ENCODE results near the gene LUM.

LUM gene

GRCh38 chr12:91100906-91101305, 10.4 kb downstream of the LUM start:
- no peaks in the 10 kb centered on the region for H3K9me3 ChIP-seq (ENCODE audit: insufficient read depth, low read length)
- no peak for DNase-seq (ENCODE audit: low read depth, low spot score)
- H3K27me3 ChIP-seq (ENCODE audit: insufficient read depth, insufficient read length): no peaks in the 10 kb centered on the region
- H3K4me1 ChIP-seq (ENCODE audit: insufficient read depth, insufficient read length): no peaks in the 10 kb centered on the region
- H3K9ac ChIP-seq (ENCODE audit: insufficient read length, low read depth): no peak overlapping the region
- TF ChIP-seq ZNF274 (IDR thresholded peaks at IDR 0.05; ENCODE audit: low read depth, low read length) (no peak), SUZ12 (IDR thresholded peaks at IDR 0.05; ENCODE audit: extremely low read depth, insufficient read depth, insufficient read length) (no peak)
- no peaks in the 10 kb centered on the region for H3K36me3 ChIP-seq (ENCODE audit: insufficient read depth, insufficient read length, low read length)
- no peak overlapping the region for H3K4me3 ChIP-seq (ENCODE audit: insufficient read length, low read depth)

DNA sequence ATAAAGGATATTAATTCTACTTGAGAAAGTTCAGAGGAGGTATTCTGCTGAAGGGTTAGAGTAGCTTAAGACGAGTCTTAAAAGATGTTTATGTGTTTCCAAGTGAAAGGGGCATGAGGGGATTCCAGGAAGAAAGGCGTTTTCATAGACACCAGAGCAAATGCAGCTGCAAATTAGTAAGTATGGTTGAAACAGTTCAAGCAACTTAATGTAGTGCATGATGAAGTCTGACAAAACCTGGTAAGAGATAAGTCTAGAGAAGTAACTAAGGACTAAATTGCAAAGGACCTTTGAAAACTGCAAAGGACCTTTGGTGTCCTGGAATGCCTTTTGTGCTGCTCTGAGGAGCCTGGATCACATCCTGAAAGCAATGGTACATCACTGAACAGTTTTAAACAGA, 11.5 kb downstream of the LUM start:
- H3K4me1 ChIP-seq (ENCODE audit: insufficient read depth, insufficient read length): no peaks in the 10 kb centered on the region
- TF ChIP-seq ZNF274 (IDR thresholded peaks at IDR 0.05; ENCODE audit: low read depth, low read length) (no peak), SUZ12 (IDR thresholded peaks at IDR 0.05; ENCODE audit: extremely low read depth, insufficient read depth, insufficient read length) (no peak), YY1 (IDR thresholded peaks at IDR 0.05; ENCODE audit: insufficient read depth, insufficient read length) (no peak)
- no peak overlapping the region for H3K9ac ChIP-seq (ENCODE audit: insufficient read length, low read depth)
- H3K27me3 ChIP-seq (ENCODE audit: insufficient read depth, insufficient read length): no peaks in the 10 kb centered on the region
- H3K4me3 ChIP-seq (ENCODE audit: insufficient read length, low read depth): no peak overlapping the region
- no peaks in the 10 kb centered on the region for H3K36me3 ChIP-seq (ENCODE audit: insufficient read depth, insufficient read length, low read length)
- H3K9me3 ChIP-seq (ENCODE audit: insufficient read depth, low read length): no peaks in the 10 kb centered on the region
- no peak for DNase-seq (ENCODE audit: low read depth, low spot score)

DNA sequence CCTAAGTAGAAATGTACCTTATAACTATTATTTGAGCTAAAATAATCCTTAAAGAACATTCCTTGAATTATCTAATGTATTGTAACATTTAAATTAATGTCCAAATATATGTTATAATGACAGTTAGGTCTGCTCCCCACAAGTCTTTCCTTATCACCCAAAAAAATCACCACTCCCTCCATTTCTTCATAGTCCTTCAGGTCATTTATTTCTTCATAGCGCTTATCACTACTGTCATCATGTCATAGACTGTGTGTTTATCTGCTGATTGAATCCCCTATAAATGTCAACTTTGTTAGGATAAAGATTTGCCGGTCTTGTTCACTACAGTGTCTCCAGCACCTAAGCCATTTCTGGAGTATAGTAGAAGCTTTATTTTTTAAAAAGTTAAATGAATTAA, 12.0 kb downstream of the LUM start:
- Histone ChIP-seq H3K36me3 (ENCODE audit: insufficient read depth, insufficient read length, low read length) (no peaks in the 10 kb centered on the region), H3K4me3 (ENCODE audit: insufficient read length, low read depth) (no peak overlapping the region), H3K4me1 (ENCODE audit: insufficient read depth, insufficient read length) (no peaks in the 10 kb centered on the region), H3K9ac (ENCODE audit: insufficient read length, low read depth) (no peak overlapping the region), H3K27me3 (ENCODE audit: insufficient read depth, insufficient read length) (no peaks in the 10 kb centered on the region), H3K9me3 (ENCODE audit: insufficient read depth, low read length) (no peaks in the 10 kb centered on the region)
- TF ChIP-seq YY1 (IDR thresholded peaks at IDR 0.05; ENCODE audit: insufficient read depth, insufficient read length) (no peak), ZNF274 (IDR thresholded peaks at IDR 0.05; ENCODE audit: low read depth, low read length) (no peak), SUZ12 (IDR thresholded peaks at IDR 0.05; ENCODE audit: extremely low read depth, insufficient read depth, insufficient read length) (no peak)
- no peak for DNase-seq (ENCODE audit: low read depth, low spot score)

- Histone ChIP-seq H3K4me3 (ENCODE audit: insufficient read length, low read depth) (no peak overlapping the region), H3K9me3 (ENCODE audit: insufficient read depth, low read length) (no peaks in the 10 kb centered on the region), H3K36me3 (ENCODE audit: insufficient read depth, insufficient read length, low read length) (no peaks in the 10 kb centered on the region), H3K27me3 (ENCODE audit: insufficient read depth, insufficient read length) (no peaks in the 10 kb centered on the region), H3K9ac (ENCODE audit: insufficient read length, low read depth) (no peak overlapping the region), H3K4me1 (ENCODE audit: insufficient read depth, insufficient read length) (no peaks in the 10 kb centered on the region)
- no peak for TF ChIP-seq SUZ12 (IDR thresholded peaks at IDR 0.05; ENCODE audit: extremely low read depth, insufficient read depth, insufficient read length)
- no peak for TF ChIP-seq YY1 (IDR thresholded peaks at IDR 0.05; ENCODE audit: insufficient read depth, insufficient read length)
- no peak for TF ChIP-seq ZNF274 (IDR thresholded peaks at IDR 0.05; ENCODE audit: low read depth, low read length)
- DNase-seq (ENCODE audit: low read depth, low spot score): no peak
Measured at GRCh38 chr12:91098941-91099340, 12.4 kb downstream of the LUM start.

- H3K9ac ChIP-seq (ENCODE audit: insufficient read length, low read depth): no peak overlapping the region
- no peaks in the 10 kb centered on the region for H3K4me1 ChIP-seq (ENCODE audit: insufficient read depth, insufficient read length)
- no peak overlapping the region for H3K4me3 ChIP-seq (ENCODE audit: insufficient read length, low read depth)
- no peak for TF ChIP-seq ZNF274 (IDR thresholded peaks at IDR 0.05; ENCODE audit: low read depth, low read length)
- TF ChIP-seq SUZ12 (IDR thresholded peaks at IDR 0.05; ENCODE audit: extremely low read depth, insufficient read depth, insufficient read length): no peak
- TF ChIP-seq YY1 (IDR thresholded peaks at IDR 0.05; ENCODE audit: insufficient read depth, insufficient read length): no peak
- no peaks in the 10 kb centered on the region for H3K27me3 ChIP-seq (ENCODE audit: insufficient read depth, insufficient read length)
- no peaks in the 10 kb centered on the region for H3K36me3 ChIP-seq (ENCODE audit: insufficient read depth, insufficient read length, low read length)
- no peaks in the 10 kb centered on the region for H3K9me3 ChIP-seq (ENCODE audit: insufficient read depth, low read length)
- DNase-seq (ENCODE audit: low read depth, low spot score): no peak
Measured at GRCh38 chr12:91098461-91098860, 12.8 kb downstream of the LUM start.

DNA sequence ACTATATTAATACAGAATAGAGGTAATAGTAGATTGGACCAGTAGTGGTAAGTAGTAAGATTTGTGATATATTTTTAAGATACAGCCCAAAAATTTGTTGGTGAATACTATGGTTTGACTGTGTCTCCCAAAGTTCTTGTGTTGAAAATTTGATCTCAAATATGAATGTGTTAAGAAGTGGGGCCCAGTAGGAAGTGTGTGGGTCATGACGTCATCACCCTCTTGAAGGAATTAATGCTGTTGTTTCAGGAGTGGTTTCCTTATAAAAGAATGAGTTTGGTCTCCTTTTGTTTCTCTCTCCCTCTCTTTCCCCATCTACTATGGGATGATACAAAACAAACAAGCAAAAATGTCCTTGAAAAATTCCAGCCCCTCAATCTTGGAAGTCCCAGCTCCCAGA, 16.3 kb downstream of the LUM start:
- no peak for TF ChIP-seq YY1 (IDR thresholded peaks at IDR 0.05; ENCODE audit: insufficient read depth, insufficient read length)
- no peak for TF ChIP-seq ZNF274 (IDR thresholded peaks at IDR 0.05; ENCODE audit: low read depth, low read length)
- TF ChIP-seq SUZ12 (IDR thresholded peaks at IDR 0.05; ENCODE audit: extremely low read depth, insufficient read depth, insufficient read length): no peak
- H3K36me3 ChIP-seq (ENCODE audit: insufficient read depth, insufficient read length, low read length): no peaks in the 10 kb centered on the region
- peaks cover 2% of the 10 kb centered on the region for H3K4me1 ChIP-seq (ENCODE audit: insufficient read depth, insufficient read length)
- H3K9ac ChIP-seq (ENCODE audit: insufficient read length, low read depth): no peak overlapping the region
- peaks cover 8% of the 10 kb centered on the region for H3K9me3 ChIP-seq (ENCODE audit: insufficient read depth, low read length)
- H3K27me3 ChIP-seq (ENCODE audit: insufficient read depth, insufficient read length): no peaks in the 10 kb centered on the region
- no peak overlapping the region for H3K4me3 ChIP-seq (ENCODE audit: insufficient read length, low read depth)
- no peak for DNase-seq (ENCODE audit: low read depth, low spot score)

- Histone ChIP-seq H3K4me3 (ENCODE audit: insufficient read length, low read depth) (no peak overlapping the region), H3K27me3 (ENCODE audit: insufficient read depth, insufficient read length) (no peaks in the 10 kb centered on the region), H3K36me3 (ENCODE audit: insufficient read depth, insufficient read length, low read length) (no peaks in the 10 kb centered on the region), H3K9me3 (ENCODE audit: insufficient read depth, low read length) (peaks cover 17% of the 10 kb centered on the region), H3K4me1 (ENCODE audit: insufficient read depth, insufficient read length) (peaks cover 2% of the 10 kb centered on the region), H3K9ac (ENCODE audit: insufficient read length, low read depth) (no peak overlapping the region)
- DNase-seq (ENCODE audit: low read depth, low spot score): no peak
- TF ChIP-seq YY1 (IDR thresholded peaks at IDR 0.05; ENCODE audit: insufficient read depth, insufficient read length) (no peak), SUZ12 (IDR thresholded peaks at IDR 0.05; ENCODE audit: extremely low read depth, insufficient read depth, insufficient read length) (no peak), ZNF274 (IDR thresholded peaks at IDR 0.05; ENCODE audit: low read depth, low read length) (no peak)
Measured at GRCh38 chr12:91094032-91094662, 17.1 kb downstream of the LUM start.
